Hepatocyte (in vitro differentiated cells): Measurements from ENCODE around the gene ANKRD36B. TPM values are rescaled to one million over a fixed set of nuclear protein-coding genes. Genes with fewer than 3 reads are reported as not detected.
"Not testable (repeated sequence)": the region's sequence is repeated elsewhere in the genome, so short reads cannot be mapped to it uniquely, and the experiment has no call there.

Source experiments
- DNase-seq: peaks from one replicate; pipeline ENCODE4 v3.0.0-alpha.2; 2016; ENCODE audit warnings: low spot score
- H2AFZ ChIP-seq: fragments of 200-600 bp; sonication (generic); 2 replicates; pipeline ENCODE4 v1.6.0; 2016; ENCODE audit warnings: antibody characterized with exemption, mild to moderate bottlenecking
- H3K27ac ChIP-seq: fragments of 200-600 bp; sonication (generic); 2 replicates; pipeline ENCODE4 v1.5.1; 2016; ENCODE audit warnings: mild to moderate bottlenecking
- H3K27me3 ChIP-seq: fragments of 200-600 bp; sonication (generic); 2 replicates; pipeline ENCODE4 v1.6.1; 2016
- H3K36me3 ChIP-seq: fragments of 200-600 bp; sonication (generic); replicated peaks from 2 replicates; pipeline ENCODE4 v1.5.1; 2016; ENCODE audit warnings: low read depth; ENCODE audit not compliant: insufficient read depth
- H3K4me1 ChIP-seq: fragments of 200-600 bp; sonication (generic); 2 replicates; pipeline ENCODE4 v1.5.1; 2016; ENCODE audit warnings: mild to moderate bottlenecking, moderate library complexity; ENCODE audit not compliant: insufficient read depth
- H3K4me2 ChIP-seq: fragments of 200-600 bp; sonication (generic); 2 replicates; pipeline ENCODE4 v1.6.0; 2016
- H3K4me3 ChIP-seq: fragments of 200-600 bp; sonication (generic); 2 replicates; pipeline ENCODE4 v1.5.1; 2016; ENCODE audit warnings: mild to moderate bottlenecking
- H3K79me2 ChIP-seq: fragments of 200-600 bp; sonication (generic); 2 replicates; pipeline ENCODE4 v1.6.0; 2017; ENCODE audit warnings: mild to moderate bottlenecking
- H3K9me2 ChIP-seq: fragments of 200-600 bp; sonication (generic); replicated peaks from 2 replicates; pipeline ENCODE4 v1.6.0; 2017; ENCODE audit warnings: mild to moderate bottlenecking; ENCODE audit not compliant: insufficient read depth
- H3K9me3 ChIP-seq: fragments of 200-600 bp; sonication (generic); 2 replicates; pipeline ENCODE4 v1.5.1; 2016; ENCODE audit warnings: low read depth, mild to moderate bottlenecking
- H4K20me1 ChIP-seq: fragments of 200-600 bp; sonication (generic); 2 replicates; pipeline ENCODE4 v1.6.0; 2016; ENCODE audit warnings: mild to moderate bottlenecking; ENCODE audit not compliant: insufficient read depth, poor library complexity, severe bottlenecking
- CTCF ChIP-seq: fragments of 200-600 bp; sonication (generic); IDR thresholded peaks from 2 replicates; pipeline ENCODE4 v1.5.1; 2016; ENCODE audit warnings: antibody characterized with exemption, mild to moderate bottlenecking; ENCODE audit not compliant: poor library complexity
- EZH2 ChIP-seq: fragments of 200-600 bp; sonication (generic); IDR thresholded peaks from 2 replicates; pipeline ENCODE4 v1.6.1; 2016; ENCODE audit warnings: antibody characterized with exemption, mild to moderate bottlenecking, borderline replicate concordance
- EZH2phosphoT487 ChIP-seq: fragments of 200-600 bp; sonication (generic); IDR thresholded peaks from one replicate; pipeline ENCODE4 v1.6.1; 2018; ENCODE audit warnings: antibody characterized with exemption, mild to moderate bottlenecking, low read depth, moderate library complexity; ENCODE audit not compliant: unreplicated experiment, severe bottlenecking
- WGBS: methylation state at CpG from one replicate; pipeline ENCODE4 v1.1.6; 2016; ENCODE audit warnings: low lambda C conversion rate; ENCODE audit errors: missing lambda C conversion rate; 5-methylcytosine and 5-hydroxymethylcytosine counted together
- polyA plus RNA-seq: library from polyadenylated mRNA; unstranded; fragments of >200 nt; fragmentation: Nextera tagmentation; extraction: Ambion mirVana; gene quantifications from 2 replicates; pipeline ENCODE4 v1.2.1, GENCODE V29; 2016
- total RNA-seq: library from RNA; depleted of rRNA; stranded (reverse); fragments of >200 nt; gene quantifications from 2 replicates; pipeline ENCODE4 v1.2.3, GENCODE V29; 2014

The ANKRD36B gene
- total and polyA plus RNA-seq, 2 experiments from 2014 or later = 29.2 to 66.8 TPM

- Histone ChIP-seq H3K36me3 (no peaks in the 10 kb centered on the region), H2AFZ (no peak overlapping the region), H3K79me2 (no peaks in the 10 kb centered on the region), H3K4me3 (no peak overlapping the region), H3K27ac (no peak overlapping the region), H3K27me3 (no peaks in the 10 kb centered on the region), H3K9me3 (no peaks in the 10 kb centered on the region), H4K20me1 (no peaks in the 10 kb centered on the region), H3K4me2 (no peak overlapping the region), H3K9me2 (no peaks in the 10 kb centered on the region), H3K4me1 (no peaks in the 10 kb centered on the region)
- 99% methylated on average over 2 of the region's 2 CpGs for WGBS
- TF ChIP-seq CTCF (no peak), EZH2 (no peak), EZH2phosphoT487 (no peak)
- DNase-seq = no peak
These were observed 43.0 kb downstream of the ANKRD36B start for GRCh38 chr2:97546711-97547110.

GRCh38 chr2:97544911-97545310, 44.8 kb downstream of the ANKRD36B start:
- H2AFZ ChIP-seq, H3K4me1 ChIP-seq, H4K20me1 ChIP-seq, H3K4me2 ChIP-seq, H3K4me3 ChIP-seq, H3K9me2 ChIP-seq, DNase-seq, H3K9me3 ChIP-seq, H3K36me3 ChIP-seq, H3K27me3 ChIP-seq, H3K27ac ChIP-seq, H3K79me2 ChIP-seq: not testable (repeated sequence)

GRCh38 chr2:97525904-97526303, 63.8 kb downstream of the ANKRD36B start:
- not testable (repeated sequence) for H3K4me2 ChIP-seq, H3K27me3 ChIP-seq, H3K4me1 ChIP-seq, H3K36me3 ChIP-seq, H4K20me1 ChIP-seq, DNase-seq, H3K9me2 ChIP-seq, H3K9me3 ChIP-seq, H3K27ac ChIP-seq, H3K79me2 ChIP-seq, H2AFZ ChIP-seq, H3K4me3 ChIP-seq
- 95% methylated on average over 2 of the region's 2 CpGs for WGBS

GRCh38 chr2:97523816-97524215, 65.9 kb downstream of the ANKRD36B start:
- 95% methylated on average over 1 of the region's 1 CpG for WGBS
- DNase-seq, H3K27ac ChIP-seq: not testable (repeated sequence)

GRCh38 chr2:97522916-97523555, 66.6 kb downstream of the ANKRD36B start:
- WGBS = no CpG with 5 or more reads among the region's 2 CpGs
- H3K4me3 ChIP-seq, H4K20me1 ChIP-seq, H3K79me2 ChIP-seq, H3K27me3 ChIP-seq, H3K4me1 ChIP-seq, H3K4me2 ChIP-seq, DNase-seq, H3K9me3 ChIP-seq, H3K36me3 ChIP-seq, H3K9me2 ChIP-seq, H2AFZ ChIP-seq, H3K27ac ChIP-seq: not testable (repeated sequence)

More at GRCh38 chr2:97523816-97524215, 65.9 kb downstream of the ANKRD36B start:
- not testable (repeated sequence) for H3K4me2 ChIP-seq, H3K4me3 ChIP-seq, H3K9me3 ChIP-seq, H2AFZ ChIP-seq, H3K4me1 ChIP-seq, H3K9me2 ChIP-seq, H3K27me3 ChIP-seq, H3K79me2 ChIP-seq, H3K36me3 ChIP-seq, H4K20me1 ChIP-seq

- not testable (repeated sequence) for H3K4me1 ChIP-seq, H4K20me1 ChIP-seq, H3K9me3 ChIP-seq, H3K9me2 ChIP-seq, H3K27ac ChIP-seq, DNase-seq, H3K27me3 ChIP-seq, H2AFZ ChIP-seq, H3K79me2 ChIP-seq, H3K36me3 ChIP-seq, H3K4me3 ChIP-seq, H3K4me2 ChIP-seq
- 69% methylated on average over 4 of the region's 4 CpGs for WGBS
These were observed 94.0 kb downstream of the ANKRD36B start for GRCh38 chr2:97495651-97496050.

GRCh38 chr2:97490141-97490540, 99.5 kb downstream of the ANKRD36B start:
- WGBS = 97% methylated on average over 5 of the region's 5 CpGs

More at GRCh38 chr2:97490141-97490540, 99.5 kb downstream of the ANKRD36B start:
- not testable (repeated sequence) for H3K4me3 ChIP-seq, H3K36me3 ChIP-seq, H3K27ac ChIP-seq, H3K9me3 ChIP-seq, H3K4me1 ChIP-seq, H3K9me2 ChIP-seq, H3K79me2 ChIP-seq, H3K27me3 ChIP-seq, H3K4me2 ChIP-seq, H4K20me1 ChIP-seq, H2AFZ ChIP-seq
- peak; percentile 6 for DNase-seq
